GM12892 (cell line): Measurements from ENCODE around the gene FOXA3.

Source experiments
- POLR2A ChIP-seq: IDR thresholded peaks from 2 replicates; pipeline ENCODE4 v1.6.1; 2011; ENCODE audit warnings: low read depth, low read length, control low read depth
- POLR2AphosphoS5 ChIP-seq: IDR thresholded peaks from 2 replicates; pipeline ENCODE4 v1.6.1; 2011; ENCODE audit warnings: low read depth, low read length, control low read depth
- TAF1 ChIP-seq: IDR thresholded peaks from 2 replicates; pipeline ENCODE4 v1.6.1; 2011; ENCODE audit warnings: low read depth, mild to moderate bottlenecking, control low read depth, low read length, borderline replicate concordance

DNA sequence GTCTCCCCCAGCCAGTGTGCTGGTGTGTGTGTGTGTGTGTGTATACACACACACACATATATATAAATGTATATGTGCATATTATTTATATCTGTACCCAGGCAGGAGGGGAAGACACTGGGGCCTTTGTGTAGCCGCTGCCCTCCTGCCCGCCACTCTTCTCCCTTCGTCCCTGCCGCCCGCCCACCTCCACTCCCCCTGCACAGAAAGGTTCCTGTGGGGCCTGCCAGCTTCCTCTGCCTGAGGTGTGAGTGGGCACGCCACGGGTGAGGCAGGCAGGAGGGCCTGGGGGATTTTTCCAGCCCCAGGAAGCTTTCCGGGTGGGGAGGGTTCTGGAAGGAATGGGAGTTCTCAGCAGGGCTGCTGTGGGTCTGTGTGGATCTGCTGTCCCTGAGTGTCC lies 14.9 kb downstream of the FOXA3 start:
- TF ChIP-seq POLR2A (no peak), POLR2AphosphoS5 (no peak), TAF1 (no peak)
